PC-9 (cell line): Measurements from ENCODE around the gene LNP1. TPM values are rescaled to one million over a fixed set of nuclear protein-coding genes. Genes with fewer than 3 reads are reported as not detected.

ENCODE experiments used
- BruUV-seq: library from RNA; stranded (reverse); fragments of 400-500 nt; replicated peaks from 2 replicates; lab custom pipeline; 2021; lab: Mats Ljungman, UMichigan
- CTCF ChIA-PET: fragments of 300-600 bp; sonication (Branson Sonifier 250); formaldehyde crosslinking; loops from one replicate; lab custom pipeline; 2022; ENCODE audit warnings: antibody characterized with exemption; lab: Charles Lee
- POLR2A ChIA-PET: fragments of 300-600 bp; sonication (Branson Sonifier 250); formaldehyde crosslinking; loops from one replicate; lab custom pipeline; 2022; ENCODE audit warnings: antibody characterized with exemption; ENCODE audit not compliant: unreplicated experiment; lab: Charles Lee
- DNase-seq, 2 experiments: peaks; one replicate each; pipeline versions ENCODE4 v3.0.0 to v3.0.0-alpha.2; 2015 to 2022; ENCODE audit warnings: mixed read lengths in 1 of 2
- H2AFZ ChIP-seq: fragments of 200-600 bp; sonication (generic); 2 replicates; pipeline ENCODE4 v1.8.1; 2017; ENCODE audit warnings: antibody characterized with exemption
- H3F3A ChIP-seq: fragments of 200-600 bp; sonication (generic); 2 replicates; pipeline ENCODE4 v1.8.1; 2017; ENCODE audit warnings: antibody characterized with exemption, mild to moderate bottlenecking, low read depth; ENCODE audit not compliant: insufficient read depth
- H3K27ac ChIP-seq: fragments of 200-600 bp; sonication (generic); 2 replicates; pipeline ENCODE4 v1.6.1; 2016; ENCODE audit warnings: mixed run types
- H3K27me3 ChIP-seq: fragments of 200-600 bp; sonication (generic); 2 replicates; pipeline ENCODE4 v1.6.1; 2016; ENCODE audit warnings: low read depth, mixed run types; ENCODE audit not compliant: insufficient read depth
- H3K36me3 ChIP-seq: fragments of 200-600 bp; sonication (generic); 2 replicates; pipeline ENCODE4 v1.6.1; 2016; ENCODE audit warnings: low read depth, mixed run types
- H3K4me1 ChIP-seq: fragments of 200-600 bp; sonication (generic); replicated peaks from 2 replicates; pipeline ENCODE4 v1.6.1; 2016; ENCODE audit warnings: mixed run types; ENCODE audit not compliant: insufficient read depth
- H3K4me2 ChIP-seq: fragments of 200-600 bp; sonication (generic); 2 replicates; pipeline ENCODE4 v1.6.1; 2017; ENCODE audit warnings: mixed run types
- H3K4me3 ChIP-seq: fragments of 200-600 bp; sonication (generic); 2 replicates; pipeline ENCODE4 v1.6.1; 2016; ENCODE audit warnings: mixed run types
- H3K79me2 ChIP-seq: fragments of 200-600 bp; sonication (generic); 2 replicates; pipeline ENCODE4 v1.6.1; 2017; ENCODE audit warnings: low read depth, mixed run types
- H3K9me2 ChIP-seq: fragments of 200-600 bp; sonication (generic); 2 replicates; pipeline ENCODE4 v1.8.1; 2017; ENCODE audit warnings: mild to moderate bottlenecking; ENCODE audit not compliant: insufficient read depth
- H3K9me3 ChIP-seq: fragments of 200-600 bp; sonication (generic); 2 replicates; pipeline ENCODE4 v1.8.1; 2016; ENCODE audit warnings: low read depth; ENCODE audit not compliant: insufficient read depth
- H4K20me1 ChIP-seq: fragments of 200-600 bp; sonication (generic); 2 replicates; pipeline ENCODE4 v1.8.1; 2017; ENCODE audit not compliant: insufficient read depth
- CTCF ChIP-seq: fragments of 200-600 bp; sonication (generic); conservative IDR thresholded peaks from 2 replicates; pipeline ENCODE4 v1.6.1; 2017; ENCODE audit warnings: mixed run types, antibody characterized with exemption, mild to moderate bottlenecking, moderate library complexity
- EZH2 ChIP-seq: fragments of 200-600 bp; sonication (generic); IDR thresholded peaks from 2 replicates; pipeline ENCODE4 v1.8.0; 2017; ENCODE audit warnings: antibody characterized with exemption, low read depth
- intact Hi-C: fragments of 100-400 bp; cut with micrococcal nuclease; formaldehyde crosslinking; loops from one replicate; pipeline ENCODE4 v1.10.0; 2022; ENCODE audit not compliant: unreplicated experiment
- total RNA-seq: library from RNA; stranded (reverse); gene quantifications from 2 replicates; pipeline ENCODE4 v1.2.3, GENCODE V29; 2021

LNP1 gene
- total RNA-seq, 1 experiment from 2014 or later, result 4.8 TPM

DNA sequence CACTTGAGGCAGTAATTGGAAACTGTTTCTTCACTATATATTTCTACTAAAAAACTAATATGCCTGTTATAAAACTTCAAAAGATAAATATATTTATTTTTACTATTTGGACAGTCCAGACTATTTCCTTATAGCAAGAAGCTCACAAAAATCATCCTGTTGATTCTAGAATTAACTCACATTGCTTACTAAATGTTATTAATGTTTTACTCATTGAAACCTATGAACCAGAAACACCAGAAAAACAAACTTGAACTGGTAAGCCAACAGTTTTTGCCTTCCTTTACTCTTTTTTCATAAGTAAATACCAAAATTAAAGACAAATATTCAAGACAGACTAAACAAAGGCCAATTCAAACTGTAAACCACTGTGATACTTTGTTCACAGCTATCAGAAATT, 26.8 kb upstream of the LNP1 start:
- POLR2A ChIA-PET, result interaction anchor here (0.7 kb wide), 1 partner anchor 27 kb away, joined by 6 read pairs; the partner anchor contains the start of gene LNP1
- no peaks in the 10 kb centered on the region for H3K9me2 ChIP-seq
- H3K4me1 ChIP-seq, result no peaks in the 10 kb centered on the region
- CTCF ChIA-PET, result interaction anchor here (0.7 kb wide), 1 partner anchor 19 kb away, joined by 3 read pairs; no protein-coding TSS in a partner anchor
- no peak overlapping the region for H2AFZ ChIP-seq
- H3K9me3 ChIP-seq, result no peaks in the 10 kb centered on the region
- no peak overlapping the region for H3K27ac ChIP-seq
- H3K4me2 ChIP-seq, result no peak overlapping the region
- no peak for DNase-seq
- H4K20me1 ChIP-seq, result peaks cover 17% of the 10 kb centered on the region; the same call in 1 of the 2 replicates
- H3K4me3 ChIP-seq, result no peak overlapping the region
- no peaks in the 10 kb centered on the region for H3K27me3 ChIP-seq
- TF ChIP-seq EZH2, result no peak
- no peak for TF ChIP-seq CTCF
- H3F3A ChIP-seq, result peaks cover 1% of the 10 kb centered on the region; the same call in 1 of the 2 replicates
- H3K36me3 ChIP-seq, result peaks cover 73% of the 10 kb centered on the region
- BruUV-seq, result no TSS peak
- H3K79me2 ChIP-seq, result no peaks in the 10 kb centered on the region
- intact Hi-C loops, result loop anchor here (10.0 kb wide), 1 partner anchor 360 kb away; no protein-coding TSS in a partner anchor

DNA sequence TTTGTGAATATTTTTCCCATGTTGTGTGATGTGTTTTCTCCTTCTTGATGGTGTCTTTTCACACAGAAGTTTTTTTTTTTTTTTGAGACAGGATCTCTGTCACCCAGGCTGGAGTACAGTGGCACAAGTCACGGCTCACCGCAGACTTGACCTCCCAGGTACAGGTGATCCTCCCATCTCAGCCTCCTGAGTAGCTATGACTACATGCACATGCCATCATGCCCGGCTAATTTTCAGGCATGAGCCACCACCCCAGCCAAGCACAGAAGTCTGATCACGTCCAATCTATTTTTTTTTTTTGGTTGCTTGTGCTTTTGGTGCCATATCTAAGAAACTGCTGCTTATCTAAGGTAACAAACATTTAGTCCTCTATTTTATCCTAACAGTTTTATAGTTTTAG, 25.0 kb upstream of the LNP1 start:
- BruUV-seq, result TSS peak; percentile 10
- no peaks in the 10 kb centered on the region for H3K79me2 ChIP-seq
- no peaks in the 10 kb centered on the region; the same call in 1 of the 2 replicates for H3F3A ChIP-seq
- TF ChIP-seq CTCF, result no peak
- no peak for TF ChIP-seq EZH2
- H3K4me3 ChIP-seq, result no peak overlapping the region
- ChIA-PET POLR2A (interaction anchor here (0.7 kb wide), 1 partner anchor 775 kb away, joined by 8 read pairs; no protein-coding TSS in a partner anchor), CTCF (no interaction called here)
- H3K9me3 ChIP-seq, result no peaks in the 10 kb centered on the region
- no peaks in the 10 kb centered on the region for H3K9me2 ChIP-seq
- no peaks in the 10 kb centered on the region for H3K4me1 ChIP-seq
- no peak overlapping the region for H2AFZ ChIP-seq
- no peak overlapping the region for H3K27ac ChIP-seq
- intact Hi-C loops, result loop anchor here (10.0 kb wide), 1 partner anchor 358 kb away; no protein-coding TSS in a partner anchor
- no peaks in the 10 kb centered on the region for H3K27me3 ChIP-seq
- no peak overlapping the region for H3K4me2 ChIP-seq
- H3K36me3 ChIP-seq, result peaks cover 78% of the 10 kb centered on the region
- no peak for DNase-seq
- H4K20me1 ChIP-seq, result peaks cover 20% of the 10 kb centered on the region

DNA sequence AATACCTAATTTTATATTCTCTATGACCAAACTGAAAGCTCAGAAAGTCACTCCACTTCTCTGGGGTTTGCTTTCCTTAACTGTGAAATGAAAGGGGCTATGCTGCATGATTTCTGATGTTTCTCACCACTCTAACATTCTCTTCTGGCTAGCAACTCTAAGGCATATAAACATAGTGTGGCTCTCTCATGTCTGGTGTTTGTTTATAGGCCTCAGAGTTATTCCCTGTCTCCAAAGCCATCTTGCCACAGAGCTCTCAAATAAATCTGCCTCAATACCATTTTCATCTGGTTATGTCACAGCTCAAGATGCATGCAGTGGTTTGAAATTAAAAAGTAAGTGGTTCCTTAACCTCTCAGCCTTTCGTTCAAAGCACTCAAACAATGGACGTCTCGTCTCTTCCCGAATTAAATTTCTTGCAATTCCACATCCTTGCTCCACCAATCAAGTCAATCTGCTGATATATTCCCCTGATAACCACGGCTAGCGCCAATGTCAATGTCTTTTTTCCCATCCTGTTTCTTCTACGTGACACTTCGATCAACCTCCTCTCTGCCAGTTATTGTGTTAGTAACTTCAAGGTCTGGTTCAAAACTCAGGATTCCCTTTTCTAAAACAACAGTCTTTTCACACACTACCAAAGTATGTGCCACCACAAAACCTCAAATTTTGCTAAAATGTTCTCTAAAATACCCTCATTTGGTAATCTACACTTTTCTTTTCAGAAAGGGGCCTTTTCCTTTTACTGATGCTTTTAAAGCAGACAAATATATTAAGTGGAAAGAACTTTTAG, 16.4 kb upstream of the LNP1 start:
- POLR2A ChIA-PET, result no interaction called here
- Histone ChIP-seq H3K27ac (no peak overlapping the region), H3K9me3 (peaks cover 10% of the 10 kb centered on the region), H3K36me3 (peaks cover 86% of the 10 kb centered on the region), H3K79me2 (peaks cover 58% of the 10 kb centered on the region), H2AFZ (no peak overlapping the region), H4K20me1 (peaks cover 42% of the 10 kb centered on the region), H3K4me3 (no peak overlapping the region), H3K4me1 (peaks cover 4% of the 10 kb centered on the region; the same call in 1 of the 2 replicates), H3K27me3 (no peaks in the 10 kb centered on the region), H3K9me2 (no peaks in the 10 kb centered on the region), H3K4me2 (no peak overlapping the region), H3F3A (no peaks in the 10 kb centered on the region)
- CTCF ChIA-PET, result interaction anchor here (0.5 kb wide), 1 partner anchor 413 kb away, joined by 6 read pairs; no protein-coding TSS in a partner anchor
- intact Hi-C loops, result no loop called here
- TF ChIP-seq CTCF, result no peak
- no peak for TF ChIP-seq EZH2
- no TSS peak for BruUV-seq
- no peak for DNase-seq
